NCI-H345 (cell line): ENCODE results near the gene PACSIN2.
"Not testable (repeated sequence)": the region's sequence is repeated elsewhere in the genome, so short reads cannot be mapped to it uniquely, and the experiment has no call there.

Source experiments
- DNase-seq: peaks from one replicate; lab custom pipeline; 2025; lab: John Stamatoyannopoulos, UW

Gene PACSIN2

DNA sequence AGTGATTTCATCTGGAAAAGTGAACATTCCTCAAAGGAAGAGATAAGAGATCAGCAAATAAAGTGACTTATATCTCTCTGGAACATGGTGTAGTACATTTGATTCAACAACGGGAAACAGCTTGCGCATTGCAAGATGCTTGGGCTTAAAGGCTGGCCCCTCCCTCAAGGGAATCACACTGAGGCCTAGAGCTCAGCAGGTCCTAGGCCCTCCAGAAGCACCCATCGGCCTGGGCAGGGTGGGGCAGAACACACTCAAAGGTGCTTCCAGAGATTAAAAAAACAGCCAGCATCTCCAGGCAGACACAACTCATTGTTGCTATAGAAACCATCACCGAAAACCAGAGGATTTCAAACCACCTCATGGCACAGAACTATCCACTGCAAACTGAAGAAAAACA, 88.8 kb downstream of the PACSIN2 start:
- DNase-seq, result no peak

DNA sequence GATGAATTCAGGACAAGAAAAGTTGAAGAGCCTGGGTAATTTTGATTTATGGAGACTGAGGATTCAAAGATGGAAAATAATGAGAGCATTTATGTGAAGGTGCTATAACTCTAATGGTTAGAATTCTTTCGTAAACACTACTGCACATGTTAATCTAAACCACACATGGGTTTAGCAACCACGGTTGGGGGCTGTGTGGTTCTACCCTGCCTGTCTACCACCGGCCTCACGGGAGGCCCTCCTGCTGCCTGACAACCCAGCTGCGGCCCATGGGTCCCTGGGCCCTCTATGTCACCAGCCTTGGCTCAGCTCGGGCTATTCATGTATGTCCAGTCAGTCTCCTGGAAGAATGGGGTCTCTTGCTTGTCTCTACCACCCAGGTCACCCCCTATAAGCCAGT, 89.4 kb downstream of the PACSIN2 start:
- no peak for DNase-seq

DNA sequence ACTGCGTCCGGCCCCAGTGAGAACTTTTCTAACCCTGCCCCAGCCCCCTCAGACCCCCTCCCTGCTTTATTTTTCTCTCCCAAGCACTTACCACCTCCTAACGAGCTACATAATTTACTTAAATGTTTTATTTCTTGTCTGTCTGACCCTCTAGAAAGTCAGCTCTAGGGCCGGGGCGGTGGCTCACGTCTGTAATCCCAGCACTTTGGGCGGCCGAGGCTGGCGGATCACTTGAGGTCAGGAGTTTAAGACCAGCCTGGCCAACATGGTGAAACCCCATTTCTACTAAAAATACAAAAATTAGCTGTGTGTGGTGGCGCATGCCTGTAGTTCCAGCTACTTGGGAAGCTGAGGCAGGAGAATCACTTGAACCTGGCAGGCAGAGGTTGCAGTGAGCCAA, 89.9 kb downstream of the PACSIN2 start:
- not testable (repeated sequence) for DNase-seq

DNA sequence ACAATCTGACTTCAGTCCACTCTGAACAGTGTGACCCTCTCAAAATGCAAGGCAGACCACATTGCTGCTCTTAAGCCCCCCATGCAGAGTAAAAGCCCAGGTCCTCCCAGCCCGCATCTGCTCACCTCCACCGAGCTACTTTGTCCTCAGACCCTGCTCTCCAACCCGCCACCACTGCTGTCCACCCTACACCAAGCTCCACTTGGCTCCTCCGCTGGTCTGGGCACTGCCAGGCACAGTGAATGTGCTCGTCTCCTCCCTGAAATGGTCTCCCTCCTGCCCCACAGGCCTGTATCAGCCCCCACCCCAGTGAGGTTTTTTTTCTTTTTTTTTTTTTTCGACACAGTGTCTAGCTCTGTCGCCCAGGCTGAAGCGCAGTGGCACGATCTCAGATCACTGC, 90.5 kb downstream of the PACSIN2 start:
- DNase-seq, result no peak

DNA sequence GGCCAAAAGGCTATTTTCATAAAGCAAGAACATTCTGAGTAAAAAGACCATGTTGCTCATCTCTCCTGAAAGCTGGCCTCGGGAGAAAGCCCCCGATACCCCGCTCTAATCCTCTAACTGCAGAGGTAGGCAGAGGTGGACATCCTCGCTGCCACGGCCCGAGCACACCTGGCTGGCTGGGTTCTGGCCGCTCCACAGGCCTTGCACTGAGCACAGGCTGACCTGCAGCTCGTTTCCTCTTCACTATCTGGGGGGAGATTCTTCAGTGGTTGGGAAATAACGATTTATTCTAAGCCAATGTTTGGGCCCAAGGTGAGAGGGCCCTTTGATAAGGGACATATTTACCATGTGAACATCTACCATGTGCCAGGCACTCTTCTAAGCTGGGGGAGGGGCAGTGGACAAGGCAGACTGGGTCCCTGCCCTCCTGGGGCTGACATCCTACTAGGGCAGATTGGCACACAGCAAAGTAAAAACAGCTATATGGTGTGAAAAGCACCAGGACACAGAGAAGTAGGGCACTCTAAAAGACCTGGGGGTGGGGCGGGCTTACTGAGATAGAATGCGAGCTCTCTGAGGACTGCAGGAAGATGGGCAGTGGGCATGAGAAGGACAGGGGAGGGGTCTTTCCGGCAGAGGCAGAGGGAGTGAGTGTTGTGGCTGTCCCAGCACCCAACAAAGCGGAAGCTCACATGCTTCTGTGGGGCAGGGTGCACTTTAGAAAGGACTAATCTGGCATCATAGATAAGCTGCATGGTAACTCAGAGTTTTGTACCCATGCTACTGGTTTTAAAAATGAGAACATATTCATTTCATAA, 92.4 kb downstream of the PACSIN2 start:
- no peak for DNase-seq

DNA sequence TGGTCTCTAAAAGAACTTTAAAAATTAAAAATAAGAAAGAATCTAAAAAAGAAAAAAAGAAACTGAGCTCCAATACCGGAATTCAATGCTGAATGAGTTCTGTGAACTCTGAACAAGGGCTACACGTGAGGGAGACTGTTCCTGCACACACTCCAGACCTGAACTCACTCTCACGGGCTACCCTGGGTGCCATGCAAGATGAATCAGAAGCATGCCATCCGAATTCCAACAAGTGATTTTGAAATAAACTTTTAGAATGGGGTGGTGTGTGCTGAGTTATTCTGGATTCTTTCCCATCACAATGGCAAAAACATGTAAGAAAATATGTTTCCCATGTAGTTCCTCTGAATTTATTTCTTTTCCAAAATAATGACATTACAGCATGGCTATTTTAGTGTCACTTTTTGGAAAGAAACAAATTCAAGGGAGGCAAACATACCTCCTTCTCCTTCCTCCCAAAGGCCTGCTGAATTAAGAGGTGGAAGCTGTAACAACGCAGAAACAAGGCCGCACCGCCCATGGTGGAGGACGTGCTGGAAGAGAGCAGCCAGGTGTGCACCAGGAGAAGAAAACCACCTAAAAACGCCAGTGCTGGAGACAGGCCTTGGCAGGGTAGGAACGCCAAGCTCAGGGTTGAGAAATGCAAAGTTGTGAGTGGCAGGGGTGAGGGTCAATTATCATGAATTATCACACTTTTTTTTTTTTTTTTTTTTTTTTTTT, 94.7 kb downstream of the PACSIN2 start:
- no peak for DNase-seq

DNA sequence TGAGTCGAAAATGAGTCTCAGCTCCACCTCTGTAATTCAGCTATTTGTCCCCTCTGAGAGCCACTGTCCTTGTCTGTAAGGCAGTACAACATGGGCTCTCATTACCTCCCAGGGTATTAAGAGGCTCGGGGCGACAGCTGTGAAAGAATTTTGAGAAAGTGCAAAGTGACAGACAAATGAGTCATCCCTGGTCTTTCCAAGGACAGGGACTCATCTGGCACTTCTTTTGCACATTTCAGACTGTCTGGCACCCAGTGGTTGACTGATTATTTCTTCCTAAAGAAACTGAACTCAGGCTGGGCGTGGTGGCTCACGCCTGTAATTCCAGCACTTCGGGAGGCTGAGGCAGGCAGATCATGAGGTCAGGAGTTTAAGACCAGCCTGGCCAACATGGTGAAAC, 95.8 kb downstream of the PACSIN2 start:
- DNase-seq, result no peak

DNA sequence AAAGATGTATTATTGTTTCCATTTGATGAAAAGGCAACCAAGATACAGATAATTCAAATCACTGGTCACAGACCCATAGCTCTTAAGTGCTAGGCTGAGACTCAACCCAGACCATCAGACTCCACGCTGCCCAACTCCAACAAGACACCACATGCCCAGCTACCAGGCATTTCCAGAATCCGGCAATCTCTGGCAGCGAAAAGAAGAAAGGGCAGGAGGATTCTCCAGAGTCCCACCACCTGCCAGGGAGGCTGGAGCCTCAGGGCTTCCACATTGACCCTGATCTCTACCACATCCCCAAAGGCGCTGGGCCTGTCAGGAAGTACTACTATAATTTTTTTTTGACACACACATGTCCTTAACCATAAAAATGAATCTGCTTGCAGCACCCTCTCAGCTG, 96.4 kb downstream of the PACSIN2 start:
- no peak for DNase-seq

DNA sequence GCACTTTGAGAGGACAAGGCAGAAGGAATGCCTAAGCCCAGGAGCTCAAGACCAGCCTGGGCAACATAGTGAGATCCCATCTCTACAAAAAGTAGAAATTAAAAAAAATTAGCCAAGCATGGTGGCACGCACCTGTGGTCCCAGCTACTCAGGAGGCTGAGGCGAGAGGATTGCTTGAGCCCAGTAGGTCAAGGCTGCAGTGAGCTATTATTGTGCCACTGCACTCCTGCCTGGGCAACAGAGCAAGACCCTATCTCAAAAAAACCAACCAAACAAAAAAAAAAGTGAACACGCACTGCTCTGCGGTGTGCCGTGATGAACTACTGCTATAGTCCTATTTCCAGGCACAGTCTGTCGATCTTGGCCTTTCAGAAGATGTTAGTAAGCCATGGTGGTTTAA, 97.6 kb downstream of the PACSIN2 start:
- DNase-seq, result not testable (repeated sequence)

DNA sequence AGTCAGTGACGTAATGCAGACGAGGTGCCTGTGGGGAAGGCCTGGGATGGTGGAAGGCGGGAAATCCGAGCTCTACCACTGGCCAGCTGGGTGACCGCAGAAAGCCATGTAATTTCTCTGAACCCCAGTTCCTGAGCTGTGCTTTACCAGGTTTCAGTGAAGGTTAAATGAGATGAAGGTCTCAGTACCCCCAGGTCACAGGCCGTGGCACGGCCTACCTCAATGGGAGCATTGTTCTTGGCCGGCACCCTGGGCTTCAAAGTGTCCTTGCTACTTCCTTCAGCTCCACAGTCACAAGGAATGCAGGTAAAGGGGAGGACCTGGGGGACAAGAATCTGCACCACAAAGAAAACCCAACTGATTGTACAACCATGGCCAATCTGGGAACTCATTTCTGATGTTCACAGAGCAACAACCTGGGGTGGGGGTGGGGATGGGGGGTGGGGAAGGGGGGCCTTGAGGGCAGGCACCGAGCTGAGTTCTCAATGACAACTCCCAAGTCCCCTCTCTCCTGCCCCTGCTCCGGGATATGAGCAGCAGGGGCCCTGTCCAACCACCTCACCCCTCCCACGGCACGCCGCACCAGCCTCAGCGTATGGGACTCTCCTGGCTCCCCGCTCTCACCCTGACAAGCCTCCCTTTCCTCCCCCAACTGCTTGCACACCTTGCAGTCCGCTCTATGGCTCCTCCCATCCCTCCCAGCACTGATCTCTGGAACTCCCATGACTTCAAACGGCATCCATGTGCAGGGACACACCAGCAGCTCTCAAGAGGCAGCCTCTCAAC, 98.8 kb downstream of the PACSIN2 start:
- DNase-seq, result no peak

DNA sequence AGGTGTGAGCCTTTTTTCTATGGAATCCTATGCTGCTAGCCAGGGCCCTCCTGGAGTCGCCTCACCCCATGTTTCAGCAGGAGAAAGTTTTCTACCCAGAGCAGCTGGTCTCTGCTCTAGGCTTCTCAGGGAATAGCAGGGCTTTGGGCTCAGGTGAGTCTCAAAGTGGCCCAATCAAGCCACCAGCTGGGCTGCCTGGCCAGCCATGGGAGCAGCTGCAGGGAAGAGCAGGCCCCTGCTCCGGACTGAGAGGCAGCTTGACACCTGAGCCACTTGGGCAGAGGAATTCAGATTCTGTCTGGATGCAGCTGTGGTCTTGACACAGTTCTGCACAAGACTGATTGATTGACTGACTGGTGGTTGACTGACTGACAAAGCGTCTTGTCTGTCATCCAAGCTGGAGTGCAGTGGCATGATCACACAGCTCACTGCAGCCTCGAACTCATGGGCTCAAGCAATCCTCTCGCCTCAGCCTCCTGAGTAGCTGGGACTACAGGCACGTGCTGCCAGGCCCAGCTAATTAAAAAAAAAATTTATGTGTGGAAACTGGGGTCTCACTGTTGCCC, 100.4 kb downstream of the PACSIN2 start:
- DNase-seq, result no peak

DNA sequence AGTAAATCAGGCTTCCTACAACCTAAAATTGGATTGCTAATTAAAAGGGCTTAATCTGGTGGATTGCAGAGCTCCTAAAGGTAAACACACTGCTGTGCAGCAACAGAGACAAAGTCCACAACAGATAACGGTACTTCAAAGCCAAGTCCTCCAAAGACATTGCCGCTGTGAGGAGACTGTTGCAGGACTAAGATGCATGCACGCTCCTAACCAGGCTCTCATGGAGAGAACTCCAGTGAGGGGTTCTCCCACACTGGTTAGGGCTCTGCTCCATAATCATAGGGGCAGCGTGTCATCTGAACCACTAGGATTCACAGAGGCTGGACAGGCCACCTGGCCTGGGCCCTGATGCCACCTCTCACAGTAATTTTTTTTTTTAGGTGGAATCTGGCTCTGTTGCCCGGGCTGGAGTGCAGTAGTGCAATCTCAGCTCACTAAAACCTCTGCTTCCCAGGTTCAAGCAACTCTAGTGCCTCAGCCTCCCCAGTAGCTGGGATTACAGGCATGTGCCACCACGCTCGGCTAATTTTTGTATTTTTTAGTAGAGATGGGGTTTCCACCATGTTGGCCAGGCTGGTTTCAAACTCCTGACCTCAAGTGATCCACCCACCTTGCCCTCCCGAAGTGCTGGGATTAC, 101.0 kb downstream of the PACSIN2 start:
- DNase-seq, result no peak

DNA sequence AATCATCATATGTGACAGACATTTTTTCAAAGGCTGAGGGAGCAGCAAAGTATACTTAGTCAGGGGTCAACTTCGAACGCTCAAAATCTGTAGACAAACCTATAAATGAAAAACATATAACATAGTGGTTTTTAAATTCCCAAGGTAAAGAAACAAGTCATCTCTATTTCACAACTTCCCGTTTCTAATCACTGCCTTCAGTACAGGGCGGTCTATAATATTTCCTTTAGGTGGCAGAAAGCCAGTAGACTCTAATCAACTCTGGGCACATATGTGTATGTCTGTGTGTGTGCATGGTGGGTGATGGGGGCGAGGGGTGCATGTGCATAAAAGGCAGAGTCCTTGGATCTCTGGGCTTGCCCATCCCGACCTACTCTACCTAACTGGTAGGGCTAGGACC, 102.9 kb downstream of the PACSIN2 start:
- no peak for DNase-seq

DNA sequence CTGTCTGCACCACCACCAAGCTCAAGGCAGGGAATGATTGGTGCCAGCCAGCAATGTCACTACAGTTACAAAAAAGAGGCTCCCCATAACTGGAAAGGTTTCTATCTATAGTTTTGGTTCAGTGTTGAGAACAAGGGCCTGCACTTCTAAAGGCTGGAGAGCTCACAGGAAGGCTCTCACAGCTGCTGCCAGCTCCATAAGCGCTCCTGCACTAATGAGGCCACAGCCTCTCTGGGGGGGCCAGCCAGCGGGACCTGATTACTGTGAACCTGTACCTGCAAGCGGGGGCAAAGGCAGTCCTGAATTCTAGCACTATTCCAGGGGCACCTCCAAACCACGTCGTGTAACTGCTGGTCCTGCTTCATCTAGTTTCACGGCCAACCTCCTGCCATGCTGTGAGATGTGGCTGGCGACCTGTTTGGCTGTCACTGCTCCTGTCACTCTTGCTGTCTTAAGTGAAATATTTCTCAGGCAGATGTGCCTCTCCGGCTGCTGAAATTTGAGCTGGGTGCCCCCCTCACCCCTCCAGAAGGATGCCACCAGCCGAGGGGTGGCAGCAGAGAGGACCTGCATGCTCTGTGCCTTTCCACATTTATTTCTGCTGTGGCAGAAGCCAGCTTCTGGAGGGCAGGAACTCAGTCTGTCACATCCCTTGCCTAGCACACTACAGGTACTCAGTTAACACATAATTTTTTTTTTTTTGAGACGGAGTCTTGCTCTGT, 104.6 kb downstream of the PACSIN2 start:
- DNase-seq, result no peak

DNA sequence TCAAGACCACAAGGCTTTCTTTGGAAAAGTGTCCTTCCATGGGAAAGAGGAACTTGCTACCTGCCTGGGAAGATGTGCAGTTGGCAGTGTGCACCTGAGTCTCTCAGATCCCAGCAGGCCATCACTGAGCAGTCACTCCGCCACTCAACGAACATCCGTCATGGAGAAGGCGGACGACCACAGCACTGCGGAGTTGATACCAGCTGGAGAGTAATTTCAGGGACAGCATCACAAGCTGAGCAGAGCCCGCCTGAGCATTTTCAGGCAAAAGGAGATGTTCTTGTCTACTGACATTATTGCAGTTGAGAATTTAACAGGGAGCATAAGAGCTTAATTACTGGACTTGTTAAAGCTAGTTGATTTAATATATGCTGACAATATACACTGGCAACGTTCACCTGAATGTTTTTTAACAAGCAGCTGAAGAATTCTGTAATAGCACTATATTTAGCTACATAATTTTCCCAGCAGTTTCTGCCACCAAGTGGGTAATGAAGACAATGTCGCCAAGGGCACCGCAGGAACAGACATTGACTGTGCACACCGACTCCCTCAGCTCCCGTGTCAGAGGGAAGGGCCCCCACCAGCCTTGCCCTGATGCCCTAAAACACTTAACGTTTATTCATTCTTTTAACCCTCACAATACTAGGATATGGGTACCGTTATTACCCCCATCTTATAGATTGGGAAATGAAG, 105.4 kb downstream of the PACSIN2 start:
- no peak for DNase-seq

DNA sequence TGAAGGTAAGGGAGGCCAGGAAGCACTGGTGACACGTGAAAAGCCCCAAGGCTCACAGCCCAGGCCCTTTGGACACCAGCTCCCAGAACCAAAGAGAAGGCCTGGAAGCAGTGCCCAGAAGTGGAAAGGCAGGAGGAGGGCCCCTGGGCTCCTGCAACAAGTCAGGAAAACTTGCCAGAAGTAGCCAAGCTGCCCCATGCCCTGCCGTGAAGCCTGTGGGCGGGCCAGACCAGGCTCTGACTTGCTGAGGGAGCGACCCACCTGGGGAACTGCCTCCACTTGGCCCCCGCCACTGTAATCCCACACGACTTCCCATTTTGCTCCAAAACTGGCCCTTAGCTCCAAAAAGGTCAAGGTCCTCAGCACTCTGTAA, 106.6 kb downstream of the PACSIN2 start:
- no peak for DNase-seq

DNA sequence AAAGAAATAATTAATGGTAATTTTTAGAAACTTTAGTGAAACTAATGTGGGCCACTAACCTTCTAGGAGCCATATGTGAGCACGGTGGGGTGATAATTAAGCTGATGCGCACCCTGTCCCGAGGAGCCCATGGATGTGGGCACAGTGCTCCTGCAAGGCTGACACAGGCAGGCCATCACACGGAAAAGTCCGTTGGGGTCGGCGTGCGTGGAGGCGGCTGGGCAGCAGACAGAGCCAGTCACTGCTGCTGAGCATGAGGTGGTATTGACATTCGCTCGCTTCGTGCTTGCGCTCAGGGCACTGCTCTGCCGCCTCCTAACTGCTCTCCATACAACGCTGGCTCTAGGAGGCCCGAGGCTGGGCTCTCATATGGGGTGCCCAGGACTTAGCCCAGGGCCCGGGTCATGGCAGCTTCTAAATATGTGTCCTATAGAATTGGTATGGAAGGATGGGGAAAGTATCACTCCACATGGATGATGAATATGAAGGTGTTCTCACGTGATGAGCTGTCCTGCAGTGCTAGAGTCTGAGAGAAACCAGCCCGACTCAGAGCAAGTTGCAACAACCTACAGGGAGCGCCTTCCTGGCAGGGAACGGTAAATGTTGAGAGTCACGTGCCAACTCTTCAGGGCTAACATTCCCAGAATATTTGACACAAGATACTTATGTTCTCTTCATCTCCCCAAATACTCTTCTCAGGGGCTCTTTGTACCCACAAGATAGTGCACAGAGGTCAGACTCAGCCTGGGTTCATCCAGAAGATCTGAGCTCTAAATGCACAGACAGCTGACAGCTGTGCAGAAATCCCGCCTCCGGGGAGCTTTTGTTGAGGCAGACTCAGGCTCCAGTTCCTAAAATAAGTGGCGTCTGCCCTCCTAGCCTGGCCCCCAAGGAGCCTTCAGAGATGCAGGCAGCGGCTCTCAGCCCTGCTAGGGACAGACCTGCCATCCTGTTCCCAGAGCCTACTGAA, 107.3 kb downstream of the PACSIN2 start:
- DNase-seq, result no peak

DNA sequence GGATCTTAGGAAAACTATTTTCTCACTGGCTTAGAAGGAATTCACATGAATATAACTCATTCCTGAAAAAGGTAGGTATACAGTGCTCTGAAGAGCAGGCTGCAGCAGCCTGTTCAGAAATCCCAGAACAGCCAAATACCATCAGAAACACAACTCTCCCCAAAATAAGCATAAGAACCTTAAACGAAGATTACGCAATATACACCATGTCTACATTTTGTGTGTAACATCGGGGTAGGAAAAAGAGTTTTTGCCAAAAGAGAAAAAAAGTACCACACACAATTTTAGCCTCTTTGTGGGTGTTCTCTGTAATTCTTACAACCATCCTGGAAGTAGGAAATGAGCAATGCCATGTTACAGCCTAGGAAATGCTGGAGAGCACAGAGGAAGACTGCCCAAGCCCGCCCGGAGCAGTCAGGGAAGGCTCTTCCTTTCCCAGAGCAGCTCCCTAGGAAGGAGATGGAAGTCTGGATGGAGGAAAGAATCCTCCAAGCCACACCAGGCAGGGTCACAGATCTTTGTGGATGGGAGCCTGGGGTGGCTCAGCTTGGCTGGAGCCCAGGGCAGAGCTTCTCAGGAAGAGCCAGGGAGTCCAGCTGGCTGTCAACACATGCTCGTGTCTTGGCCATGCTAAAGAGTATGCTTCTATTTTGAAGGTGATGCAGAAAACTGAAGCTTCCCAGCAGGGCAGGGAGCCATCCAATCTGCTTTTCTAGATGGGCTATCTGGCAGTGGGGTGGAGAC, 108.2 kb downstream of the PACSIN2 start:
- no peak for DNase-seq

DNA sequence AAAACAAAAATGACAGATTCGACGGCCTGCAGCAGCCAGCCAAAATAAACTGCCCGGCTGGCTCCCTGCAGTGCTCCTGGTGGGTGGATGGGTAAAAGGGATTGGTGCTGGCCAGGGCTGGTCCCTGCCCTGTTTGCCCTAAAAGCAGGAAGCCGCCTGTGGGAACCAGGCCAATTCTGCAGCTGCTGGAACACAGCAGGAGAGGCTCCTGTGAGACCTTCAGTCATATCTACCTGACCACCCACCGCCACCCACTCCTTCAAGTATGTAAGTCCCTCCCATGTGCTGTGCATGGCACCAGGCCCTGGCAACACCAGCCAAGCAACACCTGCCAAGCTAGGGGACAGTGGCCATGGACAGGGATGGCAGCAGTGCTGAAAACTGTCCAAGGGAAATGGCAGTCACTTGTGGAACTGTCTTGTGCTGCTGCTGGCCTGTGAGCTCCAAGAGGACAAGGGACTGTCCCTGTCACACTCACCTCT, 109.2 kb downstream of the PACSIN2 start:
- DNase-seq, result peak; percentile 70
